HG02759 (cell line): ENCODE data around the gene ZNF699.
"Not testable (repeated sequence)": the region's sequence is repeated elsewhere in the genome, so short reads cannot be mapped to it uniquely, and the experiment has no call there.

Source experiments
- ATAC-seq: cut with Tn5 transposase; IDR thresholded peaks from one replicate; pipeline ENCODE4 v1.9.1; 2021; ENCODE audit warnings: mild to moderate bottlenecking, moderate library complexity; ENCODE audit not compliant: unreplicated experiment

ZNF699 gene

GRCh38 chr19:9309139-9309973, at the start of gene ZNF699:
Gene ZNF699 (minus strand): TSS chr19:9309838. CDS start chr19:9305119, 4,719 bp downstream.
- peak; percentile 96 for ATAC-seq

DNA sequence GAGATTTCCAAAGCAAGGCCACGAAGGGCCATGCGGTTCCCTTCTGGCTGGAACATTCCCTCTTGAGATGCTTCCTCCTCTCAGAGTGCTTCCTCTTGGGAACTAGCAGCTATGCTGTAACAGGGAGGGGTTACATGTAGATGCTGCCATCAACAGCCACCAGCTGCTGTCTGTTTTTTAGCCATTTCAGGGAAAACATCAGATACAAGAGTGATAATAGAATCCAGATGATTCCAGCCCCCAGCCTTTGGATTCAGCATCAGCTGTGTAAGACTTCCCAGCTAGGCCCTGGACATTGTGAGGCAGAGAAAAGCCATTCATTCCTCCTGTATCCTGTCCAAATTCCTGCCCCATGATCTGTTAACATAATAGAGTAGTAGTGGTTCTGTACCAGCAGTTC, 45.0 kb upstream of the ZNF699 start:
- ATAC-seq, result no peak

DNA sequence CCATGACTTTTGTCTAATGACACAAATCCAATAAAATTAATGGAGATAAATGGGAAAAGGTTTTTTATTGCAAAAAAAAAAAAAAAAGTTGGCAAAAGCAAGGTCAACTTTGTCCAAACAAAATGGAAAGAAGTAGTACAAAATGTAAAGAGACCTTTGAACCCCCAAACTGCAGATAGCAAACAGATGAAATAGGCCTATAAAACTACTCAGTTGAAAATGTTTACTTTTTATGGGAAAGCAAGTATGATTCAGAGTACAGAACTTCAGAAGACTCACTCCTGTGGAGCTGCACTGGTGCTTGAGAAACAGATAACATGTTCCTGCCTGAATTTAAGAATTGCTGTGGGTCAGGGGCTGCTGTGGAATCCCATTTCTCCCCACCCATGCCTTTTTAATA, 43.4 kb upstream of the ZNF699 start:
- ATAC-seq, result no peak

DNA sequence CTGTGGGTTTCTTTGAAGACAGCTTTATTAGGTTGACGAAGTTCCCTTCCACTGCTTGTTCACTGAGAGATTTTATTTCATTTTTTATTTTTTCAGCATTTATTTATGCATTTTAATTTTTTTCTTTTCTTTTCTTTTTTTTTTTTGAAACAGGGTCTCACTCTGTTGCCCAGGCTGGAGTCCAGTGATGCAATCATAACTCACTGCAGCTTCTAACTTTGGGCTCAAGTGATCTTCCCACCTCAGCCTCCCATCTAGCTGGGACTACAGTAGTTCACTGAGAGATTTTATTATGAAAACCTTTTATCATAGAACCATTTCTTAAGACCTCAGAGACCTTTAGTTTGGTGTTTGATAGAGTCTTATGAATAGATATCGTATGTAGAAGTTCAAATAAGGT, 42.9 kb upstream of the ZNF699 start:
- no peak for ATAC-seq

GRCh38 chr19:9348671-9349070, 39.0 kb upstream of the ZNF699 start:
- ATAC-seq, result no peak

DNA sequence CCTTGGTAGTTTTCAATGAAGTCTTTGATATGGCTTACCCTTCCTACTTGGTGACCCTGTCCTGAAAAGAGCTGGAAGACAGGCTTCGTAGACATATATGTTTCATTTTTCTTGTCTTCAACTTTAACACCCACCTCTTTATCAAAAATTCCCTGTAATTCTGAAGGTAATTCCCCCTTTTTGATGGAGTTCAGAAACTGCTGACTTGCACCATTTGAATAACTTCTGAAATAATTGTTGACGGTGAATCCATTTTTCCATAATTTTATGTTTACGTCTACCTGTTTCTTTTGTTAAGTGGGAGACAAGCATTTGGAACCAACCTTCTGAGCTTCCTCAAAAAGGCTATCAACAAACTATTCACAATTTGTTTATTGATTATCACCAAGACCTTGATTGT, 38.6 kb upstream of the ZNF699 start:
- ATAC-seq, result no peak

DNA sequence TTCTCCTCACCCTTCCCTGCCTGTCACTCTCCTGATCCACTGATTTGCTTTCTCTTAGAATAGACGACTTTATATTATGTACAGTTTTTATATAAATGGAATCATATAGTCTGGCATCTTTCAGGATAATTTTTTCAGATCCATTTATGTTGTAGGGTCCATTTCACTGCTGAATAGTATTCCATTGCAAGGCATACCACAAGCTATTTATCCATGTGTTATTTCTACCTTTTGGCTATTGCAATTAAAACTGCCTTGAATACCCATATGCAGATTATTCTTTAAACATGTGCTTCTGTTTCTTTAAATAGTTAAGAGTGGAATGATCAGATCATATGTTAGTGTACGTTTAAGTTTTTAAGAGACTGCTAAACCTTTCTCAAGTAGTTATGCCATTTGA, 35.4 kb upstream of the ZNF699 start:
- ATAC-seq, result no peak

DNA sequence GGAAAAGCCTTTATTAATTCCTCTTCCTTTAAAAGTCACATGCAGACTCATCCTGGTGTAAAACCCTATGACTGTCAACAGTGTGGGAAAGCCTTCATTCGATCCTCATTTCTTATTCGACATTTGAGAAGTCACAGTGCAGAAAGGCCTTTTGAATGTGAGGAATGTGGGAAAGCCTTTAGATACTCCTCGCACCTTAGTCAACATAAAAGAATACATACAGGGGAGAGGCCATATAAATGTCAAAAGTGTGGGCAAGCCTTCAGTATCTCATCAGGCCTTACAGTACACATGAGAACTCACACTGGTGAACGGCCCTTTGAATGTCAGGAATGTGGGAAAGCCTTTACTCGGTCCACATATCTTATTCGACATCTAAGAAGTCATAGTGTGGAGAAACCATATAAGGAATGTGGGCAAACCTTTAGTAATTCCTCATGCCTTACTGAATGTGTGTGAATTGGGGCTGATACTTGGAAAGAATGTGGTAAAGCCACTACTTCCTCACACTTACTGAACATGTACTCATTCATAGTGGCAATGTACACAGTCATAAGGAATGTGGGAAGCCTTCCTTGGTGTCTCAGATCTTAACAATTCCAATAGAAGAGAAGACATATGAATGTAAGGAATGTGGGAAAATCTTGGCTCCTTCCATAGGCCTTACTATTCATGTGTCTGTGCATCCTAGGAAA, 33.1 kb upstream of the ZNF699 start:
- no peak for ATAC-seq

DNA sequence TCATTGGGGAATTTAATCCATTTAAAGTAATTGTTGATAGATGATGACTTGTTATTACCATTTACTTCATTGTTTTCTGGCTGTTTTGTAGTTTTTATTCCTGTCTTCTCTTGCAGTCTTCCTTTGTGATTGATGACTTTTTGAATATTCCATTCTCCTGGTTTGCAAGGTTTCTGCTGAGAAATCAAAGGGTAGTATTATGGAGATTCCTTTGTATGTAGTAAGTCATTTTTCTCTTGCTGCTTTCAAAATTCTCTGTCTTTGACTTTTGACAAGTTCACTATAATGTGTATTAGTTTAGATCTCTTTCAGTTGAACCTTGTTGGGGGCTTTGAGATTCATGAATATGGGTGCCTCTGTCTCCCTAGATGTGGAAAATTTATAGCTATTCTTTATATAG, 20.4 kb upstream of the ZNF699 start:
- ATAC-seq, result no peak

GRCh38 chr19:9324584-9324962, 14.9 kb upstream of the ZNF699 start:
- ATAC-seq, result no peak

DNA sequence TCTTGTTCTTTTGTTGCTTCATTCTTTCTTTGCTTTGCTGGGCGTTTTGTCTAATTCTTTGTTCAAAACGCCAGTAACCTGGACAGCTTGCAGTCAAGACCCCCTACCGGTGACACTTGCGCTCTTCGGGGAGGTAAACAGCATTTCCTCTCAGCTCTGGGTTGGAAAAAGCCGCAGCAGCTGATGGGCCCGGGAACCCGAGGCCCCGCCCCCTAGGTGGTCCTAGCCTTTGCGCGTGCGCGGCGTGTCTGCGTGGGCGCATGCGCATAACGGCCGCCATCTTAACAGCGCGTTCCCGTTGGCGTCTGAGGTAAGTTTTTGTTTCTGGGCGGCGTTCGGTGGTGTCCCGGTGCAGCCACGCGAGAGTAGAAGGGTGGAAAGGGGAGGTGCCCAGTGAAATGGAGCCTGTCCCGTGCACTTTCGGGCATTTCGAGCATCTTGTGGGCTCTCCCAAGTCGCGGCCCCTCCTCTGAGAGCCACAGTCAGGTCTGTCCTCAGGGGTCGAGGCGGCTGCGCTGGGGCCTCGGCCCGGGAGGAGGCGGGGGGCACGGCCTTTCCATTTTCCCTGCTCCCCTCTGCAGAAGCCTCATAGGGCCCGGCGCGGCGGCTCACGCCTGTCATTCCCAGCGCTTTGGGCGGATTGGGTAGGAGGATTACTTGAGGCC, 14.4 kb upstream of the ZNF699 start, which contains the start of gene ZNF559:
TSS of gene ZNF559 (plus strand) at position 261 of the 665 bp plus-strand sequence. CDS start 14,371 bp downstream, outside the sequence.
- peak; percentile 95 for ATAC-seq

DNA sequence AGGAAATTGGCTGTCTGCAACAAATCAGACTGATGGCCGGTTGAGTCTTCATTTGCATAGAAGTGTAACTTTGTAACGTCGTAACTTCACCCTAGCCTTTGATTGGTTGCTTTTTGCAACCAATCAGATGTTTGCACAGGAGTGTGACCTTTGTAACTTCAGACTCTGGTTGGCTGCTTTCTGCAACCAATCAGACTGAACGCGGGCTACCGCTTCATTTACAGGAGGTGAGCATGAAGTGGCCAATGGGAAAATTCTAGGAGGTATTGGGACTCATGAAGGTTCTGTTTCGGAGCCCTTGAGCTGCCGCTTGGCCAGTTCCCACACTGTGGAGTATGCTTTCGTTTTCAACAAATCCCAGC, 13.9 kb upstream of the ZNF699 start:
- ATAC-seq, result peak; percentile 31

DNA sequence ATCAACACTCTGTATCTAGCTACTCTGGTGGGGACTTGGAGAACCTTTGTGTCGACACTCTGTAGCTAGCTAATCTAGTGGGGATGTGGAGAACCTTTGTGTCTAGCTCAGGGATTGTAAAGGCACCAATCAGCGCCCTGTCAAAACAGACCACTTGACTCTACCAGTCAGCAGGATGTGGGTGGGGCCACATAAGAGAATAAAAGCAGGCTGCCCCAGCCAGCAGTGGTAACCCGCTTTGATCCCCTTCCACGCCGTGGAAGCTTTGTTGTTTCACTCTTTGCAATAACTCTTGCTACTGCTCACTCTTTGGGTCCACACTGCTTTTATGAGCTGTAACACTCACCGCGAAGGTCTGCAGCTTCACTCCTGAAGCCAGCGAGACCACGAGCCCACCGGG, 12.6 kb upstream of the ZNF699 start:
- not testable (repeated sequence) for ATAC-seq

- ATAC-seq, result not testable (repeated sequence)
These were observed 12.1 kb upstream of the ZNF699 start for GRCh38 chr19:9321756-9322155.

DNA sequence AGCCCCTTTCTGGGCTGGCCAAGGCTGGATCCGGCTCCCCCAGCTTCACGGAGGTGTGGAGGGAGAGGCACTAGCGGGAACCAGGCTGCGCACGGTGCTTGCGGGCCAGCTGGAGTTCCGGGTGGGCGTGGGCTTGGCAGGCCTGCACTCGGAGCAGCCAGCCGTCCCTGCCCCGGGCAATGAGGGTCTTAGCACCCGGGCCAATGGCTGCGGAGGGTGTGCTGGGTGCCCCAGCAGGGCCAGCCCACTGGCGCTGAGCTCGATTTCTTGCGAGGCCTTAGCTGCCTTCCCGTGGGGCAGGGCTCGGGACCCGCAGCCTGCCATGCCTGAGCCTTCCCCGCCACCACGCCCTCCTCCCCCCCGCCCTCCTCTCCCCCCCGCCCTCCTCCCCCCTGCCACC, 11.7 kb upstream of the ZNF699 start:
- no peak for ATAC-seq

DNA sequence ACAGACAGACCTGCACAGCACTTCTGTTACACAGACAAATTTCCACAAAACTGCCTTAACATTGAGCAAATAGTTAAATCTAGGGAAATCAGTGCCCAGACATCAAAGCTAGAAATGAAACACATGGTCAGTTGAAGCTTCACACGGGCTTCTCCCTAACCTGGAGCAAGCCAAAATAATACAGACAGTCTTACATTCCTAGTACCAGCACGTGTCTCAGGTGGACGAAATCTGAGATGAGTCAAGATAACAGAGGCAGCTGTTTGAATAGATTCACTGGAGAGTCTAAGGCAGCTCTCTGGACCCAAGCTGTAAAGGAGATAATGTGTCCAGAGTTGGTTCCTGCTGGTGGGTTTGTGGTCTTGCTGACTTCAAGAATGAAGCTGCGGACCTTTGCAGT, 4.1 kb upstream of the ZNF699 start:
- no peak for ATAC-seq

DNA sequence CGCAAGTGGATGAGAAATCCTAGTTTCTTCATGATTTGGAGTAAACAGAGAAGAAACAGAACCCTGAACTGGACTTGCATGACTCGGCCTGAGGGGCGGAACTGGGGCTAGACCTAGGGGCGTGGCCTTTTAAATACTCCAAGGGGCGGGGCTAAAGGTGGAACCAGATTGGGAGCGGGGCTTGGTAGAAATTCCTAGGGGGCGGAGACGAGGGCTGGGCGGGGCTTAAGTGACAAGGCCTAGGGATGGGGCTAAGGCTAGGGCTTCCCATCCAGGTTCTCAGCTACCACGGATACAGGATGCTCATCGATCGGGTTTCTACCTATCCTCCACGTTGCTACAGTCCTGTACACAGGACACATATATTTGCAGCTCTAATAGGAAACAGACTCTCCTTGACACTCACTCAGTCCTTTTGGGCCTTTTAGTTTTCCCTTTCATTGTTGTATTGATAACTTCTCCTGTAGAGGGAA, 372 bp upstream of the ZNF699 start:
- ATAC-seq, result peak; percentile 70

- ATAC-seq, result no peak
These were observed 1.4 kb downstream of the ZNF699 start for GRCh38 chr19:9308091-9308770.

DNA sequence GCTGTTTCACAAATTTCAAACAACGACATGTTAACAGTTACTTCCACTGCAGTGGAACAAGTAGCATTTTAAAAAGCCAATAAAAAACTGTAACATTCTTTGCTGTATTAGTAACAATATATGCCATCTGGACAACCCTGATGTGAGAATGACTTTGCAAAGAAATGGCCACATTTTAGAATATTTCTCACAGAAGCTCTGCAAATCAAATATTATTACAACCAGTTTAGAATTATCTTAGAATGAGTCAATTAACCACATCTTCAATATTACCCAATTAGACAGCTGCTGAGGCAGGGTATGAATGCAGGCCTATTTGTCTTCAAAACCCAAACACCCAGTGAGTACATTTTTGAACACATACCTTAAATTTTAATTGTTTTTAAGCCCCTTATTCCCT, 3.2 kb downstream of the ZNF699 start:
- no peak for ATAC-seq

DNA sequence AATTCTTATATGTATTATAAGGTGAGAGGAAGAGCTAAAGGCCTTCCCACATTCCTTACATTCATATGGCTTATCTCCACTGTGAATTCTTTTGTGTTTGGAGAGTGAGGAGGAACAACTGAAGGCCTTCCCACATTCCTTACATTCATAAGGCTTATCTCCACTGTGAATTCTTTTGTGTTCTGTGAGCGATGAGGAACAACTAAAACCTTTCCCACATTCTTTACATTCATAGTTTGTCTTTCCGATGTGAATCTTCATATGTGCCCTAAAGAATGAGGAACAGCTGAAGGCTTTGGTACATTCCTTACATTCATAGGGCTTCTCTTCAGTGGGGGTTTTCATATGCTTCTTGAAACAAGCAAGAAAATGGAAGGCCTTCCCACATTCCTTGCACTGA, 13.3 kb downstream of the ZNF699 start:
- ATAC-seq, result no peak

DNA sequence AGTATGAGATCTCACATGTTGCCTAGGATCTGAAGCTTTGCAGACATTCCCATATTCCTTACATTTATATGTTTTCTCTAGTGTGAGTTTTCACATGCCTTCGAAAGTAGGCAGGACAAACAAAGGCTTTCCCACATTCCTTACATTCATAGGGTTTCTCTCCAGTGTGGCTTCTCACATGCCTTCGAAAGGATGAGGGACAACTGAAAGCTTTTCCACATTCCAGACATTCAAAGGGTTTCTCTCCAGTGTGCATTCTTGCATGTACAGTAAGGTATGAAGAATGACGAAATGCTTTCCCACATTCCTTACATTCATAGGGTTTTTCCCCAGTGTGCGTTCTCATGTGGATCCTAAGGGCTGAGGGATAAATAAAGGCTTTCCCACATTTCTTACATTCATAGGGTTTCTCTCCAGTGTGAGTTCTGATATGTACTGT, 14.2 kb downstream of the ZNF699 start:
- no peak for ATAC-seq
